ENCODE data around the gene SNRPA. TPM values are rescaled to one million over a fixed set of nuclear protein-coding genes. Genes with fewer than 3 reads are reported as not detected.
A peak's percentile ranks its signal among the peaks of the same experiment; 100 is the strongest.

SNRPA gene
- total and polyA plus RNA-seq, 2 donors from 2014 or later, result 48.7 to 52.6 TPM

GRCh38 chr19:40804783-40805242, 53.8 kb downstream of the SNRPA start:
- FAIRE-seq (no peak), DNase-seq (peak in 1 of 5 donors; percentile 39)
- Histone ChIP-seq H3K9me3 (ENCODE audit: control insufficient read depth in 2 of 3, insufficient read depth in 1 of 3, low read length in 3 of 3) (no peaks in the 10 kb centered on the region), H3K9ac (ENCODE audit: low read length in 3 of 3) (no peak overlapping the region), H3K4me1 (ENCODE audit: control insufficient read depth in 2 of 3, insufficient read depth in 2 of 3, low read depth in 1 of 3, low read length in 3 of 3) (peaks cover 0 to 76% (median 34%) of the 10 kb centered on the region in 3 donors), H3K36me3 (ENCODE audit: control insufficient read depth in 2 of 3, insufficient read depth in 3 of 3, low read length in 3 of 3) (peaks cover 0 to 14% (median 9%) of the 10 kb centered on the region in 3 donors), H3K27me3 (ENCODE audit: control insufficient read depth, insufficient read depth, low read length) (no peaks in the 10 kb centered on the region), H3K4me3 (ENCODE audit: low read length in 3 of 3) (no peak overlapping the region), H3K27ac (ENCODE audit: low read depth in 2 of 2, low read length in 2 of 2) (no peak overlapping the region)
- TF ChIP-seq CTCF (IDR thresholded peaks at IDR 0.05; ENCODE audit: borderline replicate concordance, extremely low read depth, insufficient read depth), result peak; percentile 5
- intact Hi-C loops (cut with DNase I), result loop anchor here (10.0 kb wide), 1 partner anchor 140 kb away; no protein-coding TSS in a partner anchor

DNA sequence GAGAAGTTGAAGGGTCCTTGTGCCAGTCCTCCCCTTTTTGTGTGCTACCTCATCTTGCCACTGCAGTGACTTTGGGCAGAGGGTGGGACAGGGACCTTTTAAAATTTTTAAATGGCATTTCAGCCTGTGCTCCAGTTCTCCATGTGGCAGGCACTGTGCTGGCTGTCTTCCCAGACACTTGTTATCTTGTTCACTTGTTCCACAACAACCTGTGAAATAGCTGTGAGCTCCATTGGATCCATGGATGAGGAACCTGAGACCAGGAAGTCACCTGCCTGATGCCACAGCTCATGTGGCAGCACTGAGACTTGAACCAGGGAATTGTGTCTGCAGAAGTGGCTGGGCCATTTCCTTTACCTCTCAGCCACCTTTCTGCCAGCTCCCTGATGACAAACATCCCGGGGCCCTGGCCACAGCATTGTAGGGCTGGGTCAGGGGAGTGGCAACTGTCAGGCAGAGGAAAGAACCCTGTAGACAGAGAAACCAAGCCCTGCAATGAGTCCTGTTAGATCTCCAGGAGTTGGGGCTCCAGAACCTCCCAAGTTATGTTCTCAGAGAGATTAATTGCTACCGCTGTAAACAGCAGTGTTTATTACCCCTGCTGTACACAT, 54.4 kb downstream of the SNRPA start:
- Histone ChIP-seq H3K4me1 (ENCODE audit: control insufficient read depth in 2 of 3, insufficient read depth in 2 of 3, low read depth in 1 of 3, low read length in 3 of 3) (peaks cover 0 to 75% (median 34%) of the 10 kb centered on the region in 3 donors), H3K36me3 (ENCODE audit: control insufficient read depth in 2 of 3, insufficient read depth in 3 of 3, low read length in 3 of 3) (peaks cover 0 to 14% (median 9%) of the 10 kb centered on the region in 3 donors), H3K4me3 (ENCODE audit: low read length in 3 of 3) (no peak overlapping the region), H3K9ac (ENCODE audit: low read length in 3 of 3) (no peak overlapping the region), H3K27ac (ENCODE audit: low read depth in 2 of 2, low read length in 2 of 2) (peak overlapping the region; percentile 65 to 76), H3K9me3 (ENCODE audit: control insufficient read depth in 2 of 3, insufficient read depth in 1 of 3, low read length in 3 of 3) (no peaks in the 10 kb centered on the region), H3K27me3 (ENCODE audit: control insufficient read depth, insufficient read depth, low read length) (no peaks in the 10 kb centered on the region)
- DNase-seq (no peak), FAIRE-seq (no peak)
- TF ChIP-seq CTCF (IDR thresholded peaks at IDR 0.05; ENCODE audit: borderline replicate concordance, extremely low read depth, insufficient read depth), result no peak
- intact Hi-C loops (cut with DNase I), result loop anchor here (10.0 kb wide), 1 partner anchor 141 kb away; no protein-coding TSS in a partner anchor

DNA sequence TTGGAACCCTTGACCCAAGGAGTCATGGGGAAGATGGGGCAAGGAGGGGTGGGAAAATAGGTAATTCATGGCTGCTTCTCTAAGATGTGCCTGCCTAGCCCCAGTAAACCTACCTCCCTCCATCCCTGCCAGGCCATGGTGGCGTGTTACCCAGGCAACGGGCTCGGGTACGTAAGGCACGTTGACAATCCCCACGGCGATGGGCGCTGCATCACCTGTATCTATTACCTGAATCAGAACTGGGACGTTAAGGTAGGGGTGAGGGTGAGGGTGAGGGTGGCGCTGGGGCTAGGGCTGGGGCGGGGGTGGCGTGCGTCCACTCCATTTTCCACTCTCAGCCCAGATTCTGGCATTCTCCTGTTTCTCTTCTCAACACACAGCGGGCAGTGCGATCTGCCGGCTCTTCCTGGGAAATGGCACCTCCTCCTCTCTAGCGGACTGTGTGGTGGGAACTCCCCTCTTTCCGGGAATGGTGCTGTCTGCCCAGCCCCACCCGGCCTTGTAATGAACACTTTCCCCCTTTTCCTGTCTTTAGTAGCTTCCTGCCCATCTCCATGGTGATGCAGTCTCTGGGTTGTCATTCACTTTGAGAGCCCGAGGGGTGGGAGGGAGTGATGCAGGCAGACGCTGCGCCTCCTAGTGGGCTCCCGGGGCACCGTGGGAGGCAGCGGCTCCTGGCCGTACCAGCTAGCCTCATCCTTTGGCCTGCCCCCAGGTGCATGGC, 55.6 kb downstream of the SNRPA start:
- peak; percentile 69 for TF ChIP-seq CTCF (IDR thresholded peaks at IDR 0.05; ENCODE audit: borderline replicate concordance, extremely low read depth, insufficient read depth)
- Histone ChIP-seq H3K36me3 (ENCODE audit: control insufficient read depth in 2 of 3, insufficient read depth in 3 of 3, low read length in 3 of 3) (peaks cover 0 to 14% (median 5%) of the 10 kb centered on the region in 3 donors), H3K27me3 (ENCODE audit: control insufficient read depth, insufficient read depth, low read length) (no peaks in the 10 kb centered on the region), H3K4me1 (ENCODE audit: control insufficient read depth in 2 of 3, insufficient read depth in 2 of 3, low read depth in 1 of 3, low read length in 3 of 3) (peaks cover 0 to 65% (median 34%) of the 10 kb centered on the region in 3 donors), H3K9ac (ENCODE audit: low read length in 3 of 3) (no peak overlapping the region), H3K4me3 (ENCODE audit: low read length in 3 of 3) (peak overlapping the region in 1 of 3 donors; percentile 14), H3K27ac (ENCODE audit: low read depth in 2 of 2, low read length in 2 of 2) (peak overlapping the region; percentile 65 to 76), H3K9me3 (ENCODE audit: control insufficient read depth in 2 of 3, insufficient read depth in 1 of 3, low read length in 3 of 3) (no peaks in the 10 kb centered on the region)
- no peak for FAIRE-seq
- intact Hi-C loops (cut with DNase I), result loop anchor here (10.0 kb wide), 1 partner anchor 142 kb away; no protein-coding TSS in a partner anchor
- peak; percentile 91 to 98 (median 96) for DNase-seq

All from kidney (tissue), 14 donors.